HepG2 (cell line): ENCODE results near the gene SNX15. TPM values are rescaled to one million over a fixed set of nuclear protein-coding genes. Genes with fewer than 3 reads are reported as not detected.
A peak's percentile ranks its signal among the peaks of the same experiment; 100 is the strongest.

Experiments
- CBX5 ChIP-seq: sonication (generic); formaldehyde crosslinking; IDR thresholded peaks from 2 replicates; pipeline ENCODE4 v1.4.0; 2020; ENCODE audit warnings: missing genetic modification reagents, borderline replicate concordance
- GATAD1 ChIP-seq: IDR thresholded peaks from 2 replicates; pipeline ENCODE4 v1.6.1; 2016; ENCODE audit warnings: missing genetic modification reagents, missing compliant biosample characterization
- HHEX ChIP-seq: IDR thresholded peaks from 2 replicates; pipeline ENCODE4 v1.6.1; 2016; ENCODE audit warnings: control low read depth
- IRF9 ChIP-seq: sonication (generic); formaldehyde crosslinking; IDR thresholded peaks from 2 replicates; pipeline ENCODE4 v1.8.0; 2022; ENCODE audit warnings: missing genetic modification reagents, mild to moderate bottlenecking, borderline replicate concordance
- MAFF ChIP-seq: IDR thresholded peaks from 2 replicates; pipeline ENCODE4 v1.6.1; 2011; ENCODE audit warnings: low read depth, low read length, improper control_type of control experiment
- NONO ChIP-seq, 2 experiments: fragments of 450-650 bp in 1 of 2; sonication (generic) in 1 of 2; formaldehyde crosslinking in 1 of 2; IDR thresholded peaks in 1 of 2; conservative IDR thresholded peaks in 1 of 2; 2 replicates each; pipeline versions ENCODE4 v1.6.1 to v1.8.0; 2017 to 2022; ENCODE audit warnings: mild to moderate bottlenecking in 1 of 2, missing genetic modification reagents in 1 of 2, moderate library complexity in 1 of 2
- NR2F2 ChIP-seq: IDR thresholded peaks from 2 replicates; pipeline ENCODE4 v1.6.1; 2012; ENCODE audit warnings: low read depth, inconsistent platforms, borderline replicate concordance
- NR2F6 ChIP-seq, 2 experiments: IDR thresholded peaks; 2 replicates each; pipeline ENCODE4 v1.6.1; 2016; ENCODE audit warnings: antibody characterized with exemption in 1 of 2, mild to moderate bottlenecking in 1 of 2
- PHF8 ChIP-seq: sonication (generic); formaldehyde crosslinking; IDR thresholded peaks from 2 replicates; pipeline ENCODE4 v1.5.0; 2020; ENCODE audit warnings: missing genetic modification reagents
- SMC3 ChIP-seq: IDR thresholded peaks from 2 replicates; pipeline ENCODE4 v1.6.1; 2011; ENCODE audit warnings: low read length, improper control_type of control experiment
- SP4 ChIP-seq: sonication (generic); formaldehyde crosslinking; IDR thresholded peaks from 2 replicates; pipeline ENCODE4 v1.8.1; 2023; ENCODE audit warnings: mild to moderate bottlenecking, missing genetic modification reagents
- ZNF234 ChIP-seq: sonication (generic); formaldehyde crosslinking; conservative IDR thresholded peaks from 2 replicates; pipeline ENCODE4 v1.5.1; 2020; ENCODE audit warnings: mild to moderate bottlenecking, missing genetic modification reagents
- ZSCAN20 ChIP-seq: sonication (generic); formaldehyde crosslinking; IDR thresholded peaks from 2 replicates; pipeline ENCODE4 v1.4.0; 2020; ENCODE audit warnings: missing genetic modification reagents, mild to moderate bottlenecking, borderline replicate concordance
- ZSCAN30 ChIP-seq: sonication (generic); formaldehyde crosslinking; IDR thresholded peaks from 2 replicates; pipeline ENCODE4 v1.5.0; 2020; ENCODE audit warnings: mild to moderate bottlenecking, missing genetic modification reagents
- polyA plus RNA-seq, 8 experiments: library from polyadenylated mRNA; depleted of rRNA in 3 of 8; stranded (reverse) in 7 of 8; unstranded in 1 of 8; fragments of >200 nt; fragmentation: Illumina TruSeq in 4 of 8; extraction: Trizol in 4 of 8; gene quantifications; 2 replicates each; pipeline versions ENCODE4 v1.2.1 to v1.2.3, GENCODE V29; 2011 to 2016; ENCODE audit warnings: low read depth in 4 of 8, missing spikeins in 1 of 8, mixed read lengths in 1 of 8; ENCODE audit not compliant: insufficient read depth in 1 of 8
- total RNA-seq, 5 experiments: library from RNA; depleted of rRNA; stranded (reverse); fragments of >200 nt; fragmentation: Illumina TruSeq; extraction: Trizol; gene quantifications; 2 replicates each; pipeline ENCODE4 v1.2.3, GENCODE V29; 2016; ENCODE audit warnings: low read depth in 1 of 5
- TF ChIP-seq, protein P1 (sequence below): sonication (generic); formaldehyde crosslinking; IDR thresholded peaks from 2 replicates; pipeline ENCODE4 v1.4.0; 2020; ENCODE audit warnings: missing genetic modification reagents
- TF ChIP-seq, protein P2 (sequence below): sonication (generic); formaldehyde crosslinking; IDR thresholded peaks from 2 replicates; pipeline ENCODE4 v1.4.0; 2020; ENCODE audit warnings: mild to moderate bottlenecking, missing genetic modification reagents
- TF ChIP-seq, protein P3 (sequence below): sonication (generic); formaldehyde crosslinking; IDR thresholded peaks from 2 replicates; pipeline ENCODE4 v1.5.0; 2020; ENCODE audit warnings: mild to moderate bottlenecking, missing genetic modification reagents, moderate library complexity
- TF ChIP-seq, protein P4 (sequence below): sonication (generic); formaldehyde crosslinking; IDR thresholded peaks from 2 replicates; pipeline ENCODE4 v1.4.0; 2020; ENCODE audit warnings: missing genetic modification reagents, borderline replicate concordance
- TF ChIP-seq, protein P5 (sequence below): sonication (generic); formaldehyde crosslinking; conservative IDR thresholded peaks from 2 replicates; pipeline ENCODE4 v1.8.0; 2022; ENCODE audit warnings: mild to moderate bottlenecking, moderate library complexity, missing genetic modification reagents

Gene SNX15
- total and polyA plus RNA-seq, 2 of the 13 experiments (the other 11 are each of a cell fraction or from before 2014, with no cell fraction given): 19.1 to 22.6 TPM

GRCh38 chr11:65013888-65014725 is 13.1 kb upstream of the SNX15 start, which contains the start of gene ARL2 (continued):
- TF ChIP-seq NONO (IDR thresholded peaks at IDR 0.05): no peak
- TF ChIP-seq NONO (CRISPR knock-in tag; conservative IDR thresholded peaks at IDR 0.05): peak; percentile 61
- TF ChIP-seq, protein P1, sequence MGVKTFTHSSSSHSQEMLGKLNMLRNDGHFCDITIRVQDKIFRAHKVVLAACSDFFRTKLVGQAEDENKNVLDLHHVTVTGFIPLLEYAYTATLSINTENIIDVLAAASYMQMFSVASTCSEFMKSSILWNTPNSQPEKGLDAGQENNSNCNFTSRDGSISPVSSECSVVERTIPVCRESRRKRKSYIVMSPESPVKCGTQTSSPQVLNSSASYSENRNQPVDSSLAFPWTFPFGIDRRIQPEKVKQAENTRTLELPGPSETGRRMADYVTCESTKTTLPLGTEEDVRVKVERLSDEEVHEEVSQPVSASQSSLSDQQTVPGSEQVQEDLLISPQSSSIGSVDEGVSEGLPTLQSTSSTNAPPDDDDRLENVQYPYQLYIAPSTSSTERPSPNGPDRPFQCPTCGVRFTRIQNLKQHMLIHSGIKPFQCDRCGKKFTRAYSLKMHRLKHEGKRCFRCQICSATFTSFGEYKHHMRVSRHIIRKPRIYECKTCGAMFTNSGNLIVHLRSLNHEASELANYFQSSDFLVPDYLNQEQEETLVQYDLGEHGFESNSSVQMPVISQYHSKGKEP (CRISPR knock-in tag): no peak
- TF ChIP-seq, protein P2, sequence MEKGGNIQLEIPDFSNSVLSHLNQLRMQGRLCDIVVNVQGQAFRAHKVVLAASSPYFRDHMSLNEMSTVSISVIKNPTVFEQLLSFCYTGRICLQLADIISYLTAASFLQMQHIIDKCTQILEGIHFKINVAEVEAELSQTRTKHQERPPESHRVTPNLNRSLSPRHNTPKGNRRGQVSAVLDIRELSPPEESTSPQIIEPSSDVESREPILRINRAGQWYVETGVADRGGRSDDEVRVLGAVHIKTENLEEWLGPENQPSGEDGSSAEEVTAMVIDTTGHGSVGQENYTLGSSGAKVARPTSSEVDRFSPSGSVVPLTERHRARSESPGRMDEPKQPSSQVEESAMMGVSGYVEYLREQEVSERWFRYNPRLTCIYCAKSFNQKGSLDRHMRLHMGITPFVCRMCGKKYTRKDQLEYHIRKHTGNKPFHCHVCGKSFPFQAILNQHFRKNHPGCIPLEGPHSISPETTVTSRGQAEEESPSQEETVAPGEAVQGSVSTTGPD (CRISPR knock-in tag): no peak
- TF ChIP-seq SP4 (CRISPR knock-in tag): peak; percentile 61; the same call in 1 of the 2 replicates
- TF ChIP-seq NR2F2: no peak; the same call in 1 of the 2 replicates
- TF ChIP-seq, protein P3, sequence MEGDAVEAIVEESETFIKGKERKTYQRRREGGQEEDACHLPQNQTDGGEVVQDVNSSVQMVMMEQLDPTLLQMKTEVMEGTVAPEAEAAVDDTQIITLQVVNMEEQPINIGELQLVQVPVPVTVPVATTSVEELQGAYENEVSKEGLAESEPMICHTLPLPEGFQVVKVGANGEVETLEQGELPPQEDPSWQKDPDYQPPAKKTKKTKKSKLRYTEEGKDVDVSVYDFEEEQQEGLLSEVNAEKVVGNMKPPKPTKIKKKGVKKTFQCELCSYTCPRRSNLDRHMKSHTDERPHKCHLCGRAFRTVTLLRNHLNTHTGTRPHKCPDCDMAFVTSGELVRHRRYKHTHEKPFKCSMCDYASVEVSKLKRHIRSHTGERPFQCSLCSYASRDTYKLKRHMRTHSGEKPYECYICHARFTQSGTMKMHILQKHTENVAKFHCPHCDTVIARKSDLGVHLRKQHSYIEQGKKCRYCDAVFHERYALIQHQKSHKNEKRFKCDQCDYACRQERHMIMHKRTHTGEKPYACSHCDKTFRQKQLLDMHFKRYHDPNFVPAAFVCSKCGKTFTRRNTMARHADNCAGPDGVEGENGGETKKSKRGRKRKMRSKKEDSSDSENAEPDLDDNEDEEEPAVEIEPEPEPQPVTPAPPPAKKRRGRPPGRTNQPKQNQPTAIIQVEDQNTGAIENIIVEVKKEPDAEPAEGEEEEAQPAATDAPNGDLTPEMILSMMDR: peak; percentile 69
- TF ChIP-seq NR2F6 (IDR thresholded peaks at IDR 0.05): no peak
- peak; percentile 43; the same call in 1 of the 2 replicates for TF ChIP-seq NR2F6 (CRISPR knock-in tag; IDR thresholded peaks at IDR 0.05)
- peak; percentile 80; the same call in 1 of the 2 replicates for TF ChIP-seq IRF9 (CRISPR knock-in tag)
- TF ChIP-seq ZSCAN30 (CRISPR knock-in tag): 0 out of 2 replicates have a peak, but pooled peaks have one; percentile 86
- TF ChIP-seq MAFF: no peak
- TF ChIP-seq CBX5 (CRISPR knock-in tag): no peak; the same call in 1 of the 2 replicates
- no peak for TF ChIP-seq SMC3
- peak; percentile 83; the same call in 1 of the 2 replicates for TF ChIP-seq ZSCAN20 (CRISPR knock-in tag)
- TF ChIP-seq, protein P4, sequence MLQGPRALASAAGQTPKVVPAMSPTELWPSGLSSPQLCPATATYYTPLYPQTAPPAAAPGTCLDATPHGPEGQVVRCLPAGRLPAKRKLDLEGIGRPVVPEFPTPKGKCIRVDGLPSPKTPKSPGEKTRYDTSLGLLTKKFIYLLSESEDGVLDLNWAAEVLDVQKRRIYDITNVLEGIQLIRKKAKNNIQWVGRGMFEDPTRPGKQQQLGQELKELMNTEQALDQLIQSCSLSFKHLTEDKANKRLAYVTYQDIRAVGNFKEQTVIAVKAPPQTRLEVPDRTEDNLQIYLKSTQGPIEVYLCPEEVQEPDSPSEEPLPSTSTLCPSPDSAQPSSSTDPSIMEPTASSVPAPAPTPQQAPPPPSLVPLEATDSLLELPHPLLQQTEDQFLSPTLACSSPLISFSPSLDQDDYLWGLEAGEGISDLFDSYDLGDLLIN: 0 out of 2 replicates have a peak, but pooled peaks have one; percentile 41
- TF ChIP-seq HHEX: no peak
- TF ChIP-seq, protein P5, sequence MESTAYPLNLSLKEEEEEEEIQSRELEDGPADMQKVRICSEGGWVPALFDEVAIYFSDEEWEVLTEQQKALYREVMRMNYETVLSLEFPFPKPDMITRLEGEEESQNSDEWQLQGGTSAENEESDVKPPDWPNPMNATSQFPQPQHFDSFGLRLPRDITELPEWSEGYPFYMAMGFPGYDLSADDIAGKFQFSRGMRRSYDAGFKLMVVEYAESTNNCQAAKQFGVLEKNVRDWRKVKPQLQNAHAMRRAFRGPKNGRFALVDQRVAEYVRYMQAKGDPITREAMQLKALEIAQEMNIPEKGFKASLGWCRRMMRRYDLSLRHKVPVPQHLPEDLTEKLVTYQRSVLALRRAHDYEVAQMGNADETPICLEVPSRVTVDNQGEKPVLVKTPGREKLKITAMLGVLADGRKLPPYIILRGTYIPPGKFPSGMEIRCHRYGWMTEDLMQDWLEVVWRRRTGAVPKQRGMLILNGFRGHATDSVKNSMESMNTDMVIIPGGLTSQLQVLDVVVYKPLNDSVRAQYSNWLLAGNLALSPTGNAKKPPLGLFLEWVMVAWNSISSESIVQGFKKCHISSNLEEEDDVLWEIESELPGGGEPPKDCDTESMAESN (CRISPR knock-in tag): peak; percentile 71
- TF ChIP-seq PHF8 (CRISPR knock-in tag): peak; percentile 61
- TF ChIP-seq GATAD1 (CRISPR knock-in tag): peak; percentile 81
- TF ChIP-seq ZNF234 (CRISPR knock-in tag): no peak
